Measurements from ENCODE around the gene TRAF2. TPM values are rescaled to one million over a fixed set of nuclear protein-coding genes. Genes with fewer than 3 reads are reported as not detected.

TRAF2 gene
- total and polyA plus RNA-seq, 2 donors (not counting 3 experiments of a cell fraction or from before 2014, with no cell fraction given) = 10.9 to 23.1 TPM

- H3K27me3 ChIP-seq (ENCODE audit: control insufficient read depth in 2 of 2, insufficient read depth in 2 of 2, low read length in 2 of 2) = no peaks in the 10 kb centered on the region
- H4K20me1 ChIP-seq (replicated peaks; ENCODE audit: control insufficient read depth, extremely low read depth, insufficient read depth, low read length) = no peaks in the 10 kb centered on the region
- no peak overlapping the region for H2AFZ ChIP-seq (ENCODE audit: low read depth, low read length)
- intact Hi-C loops (cut with micrococcal nuclease) = no loop called here
- POLR2A ChIA-PET = no interaction called here
- no peak for DNase-seq (ENCODE audit: low read depth, low spot score)
- no peak overlapping the region for H3K4me3 ChIP-seq (replicated peaks in 1 of 3; ENCODE audit: insufficient read depth in 1 of 3, low read depth in 1 of 3, low read length in 3 of 3)
- H3K9ac ChIP-seq (replicated peaks; ENCODE audit: extremely low read depth, insufficient read depth, low read length) = no peak overlapping the region
- H3K9me1 ChIP-seq (replicated peaks; ENCODE audit: control insufficient read depth, extremely low read depth, insufficient read depth, low read length) = no peaks in the 10 kb centered on the region
- H3K79me2 ChIP-seq (ENCODE audit: control insufficient read depth, insufficient read depth, low read length) = no peaks in the 10 kb centered on the region
- dilution Hi-C loops (cut with MboI; ENCODE audit: extremely low pct_ligation_motif_present, low sequenced_read_pairs) = no loop called here
- H3K4me2 ChIP-seq (ENCODE audit: insufficient read depth, low read length) = no peak overlapping the region
- BruUV-seq (replicated peaks) = no TSS peak
- H3K36me3 ChIP-seq (ENCODE audit: control insufficient read depth in 2 of 2, extremely low read depth in 1 of 2, insufficient read depth in 2 of 2, low read length in 2 of 2) = no peaks in the 10 kb centered on the region
- no peak for FAIRE-seq
- CTCF ChIA-PET = interaction anchor here (0.9 to 1.8 kb wide), 4 partner anchors 38 to 61 kb away, joined by 3 to 9 read pairs (median 4); no protein-coding TSS in a partner anchor
- no peaks in the 10 kb centered on the region for H3K9me3 ChIP-seq (replicated peaks; ENCODE audit: control insufficient read depth, insufficient read depth, low read length)
- no peak overlapping the region for H3K27ac ChIP-seq (ENCODE audit: insufficient read depth, low read depth, low read length)
- TF ChIP-seq JUN (IDR thresholded peaks at IDR 0.05; ENCODE audit: borderline replicate concordance, insufficient read depth, insufficient read length, low read depth) (no peak), POLR2A (IDR thresholded peaks at IDR 0.05; ENCODE audit: low read depth, low read length) (no peak), FOS (IDR thresholded peaks at IDR 0.05; ENCODE audit: borderline replicate concordance, insufficient read depth, low read length) (no peak), CTCF (IDR thresholded peaks at IDR 0.05; ENCODE audit: extremely low read depth in 1 of 2, insufficient read depth in 1 of 2, low read depth in 1 of 2, low read length in 2 of 2) (no peak), EZH2 (IDR thresholded peaks at IDR 0.05; ENCODE audit: borderline replicate concordance, low read depth, low read length, severe bottlenecking) (no peak), POLR2AphosphoS5 (IDR thresholded peaks at IDR 0.05; ENCODE audit: insufficient read depth, low read depth, low read length) (no peak), MYC (IDR thresholded peaks at IDR 0.05; ENCODE audit: low read depth, low read length) (no peak), GATA2 (IDR thresholded peaks at IDR 0.05; ENCODE audit: insufficient read depth, insufficient read length, low read depth, low read length) (no peak), MAX (IDR thresholded peaks at IDR 0.05; ENCODE audit: insufficient read depth, insufficient read length) (no peak)
- no peaks in the 10 kb centered on the region for H3K4me1 ChIP-seq (ENCODE audit: control insufficient read depth, extremely low read depth, insufficient read depth, low read length)
Observed at GRCh38 chr9:136973618-136974617, 87.6 kb downstream of the TRAF2 start.
